Measurements from ENCODE around the gene EYA4.

EYA4 gene

GRCh38 chr6:133410638-133411435, 169.7 kb downstream of the EYA4 start:
- DNase-seq = no peak

GRCh38 chr6:133411757-133412156, 170.6 kb downstream of the EYA4 start:
- no peak for DNase-seq

GRCh38 chr6:133415262-133415661, 174.1 kb downstream of the EYA4 start:
- no peak for DNase-seq

GRCh38 chr6:133418108-133418507, 177.0 kb downstream of the EYA4 start:
- DNase-seq = no peak

GRCh38 chr6:133423242-133423641, 182.1 kb downstream of the EYA4 start:
- DNase-seq = no peak

- DNase-seq = no peak
Observed at GRCh38 chr6:133424359-133424758, 183.2 kb downstream of the EYA4 start.

GRCh38 chr6:133426038-133426437, 184.9 kb downstream of the EYA4 start:
- DNase-seq = no peak

- DNase-seq = no peak
Observed at GRCh38 chr6:133428295-133428694, 187.1 kb downstream of the EYA4 start.

GRCh38 chr6:133430530-133430929, 189.4 kb downstream of the EYA4 start:
- no peak for DNase-seq

GRCh38 chr6:133431031-133431430, 189.9 kb downstream of the EYA4 start:
- no peak for DNase-seq

- DNase-seq = no peak
Observed at GRCh38 chr6:133432021-133432989, 191.1 kb downstream of the EYA4 start.

- DNase-seq = no peak
Observed at GRCh38 chr6:133435065-133435728, 194.0 kb downstream of the EYA4 start.

GRCh38 chr6:133436652-133437051, 195.5 kb downstream of the EYA4 start:
- no peak for DNase-seq

GRCh38 chr6:133441491-133441890, 200.3 kb downstream of the EYA4 start:
- no peak for DNase-seq

- no peak for DNase-seq
Observed at GRCh38 chr6:133446789-133447188, 205.6 kb downstream of the EYA4 start.

- no peak for DNase-seq
Observed at GRCh38 chr6:133447924-133448323, 206.8 kb downstream of the EYA4 start.

GRCh38 chr6:133456439-133456838, 215.3 kb downstream of the EYA4 start:
- no peak for DNase-seq

GRCh38 chr6:133456944-133457343, 215.8 kb downstream of the EYA4 start:
- DNase-seq = no peak

- no peak for DNase-seq
Observed at GRCh38 chr6:133460101-133460500, 218.9 kb downstream of the EYA4 start.

- DNase-seq = no peak
Observed at GRCh38 chr6:133463790-133464189, 222.6 kb downstream of the EYA4 start.

GRCh38 chr6:133466680-133467079, 225.5 kb downstream of the EYA4 start:
- no peak for DNase-seq

GRCh38 chr6:133467231-133467981, 226.2 kb downstream of the EYA4 start:
- DNase-seq = no peak

- no peak for DNase-seq
Observed at GRCh38 chr6:133467982-133468380, 226.8 kb downstream of the EYA4 start.
